HG03565 (cell line): ENCODE results near the gene PRR13.
"Not testable (repeated sequence)": the region's sequence is repeated elsewhere in the genome, so short reads cannot be mapped to it uniquely, and the experiment has no call there.

Source experiments
- ATAC-seq: cut with Tn5 transposase; IDR thresholded peaks from one replicate; pipeline ENCODE4 v1.9.1; 2021; ENCODE audit warnings: mild to moderate bottlenecking, moderate library complexity; ENCODE audit not compliant: unreplicated experiment

Gene PRR13

GRCh38 chr12:53467880-53468279 lies 26.3 kb downstream of the PRR13 start:
- no peak for ATAC-seq

- no peak for ATAC-seq
These were observed 26.7 kb downstream of the PRR13 start for GRCh38 chr12:53468282-53468681.

GRCh38 chr12:53472056-53472582 lies 30.6 kb downstream of the PRR13 start:
- ATAC-seq = no peak

GRCh38 chr12:53474077-53474476 lies 32.5 kb downstream of the PRR13 start:
- no peak for ATAC-seq

- ATAC-seq = no peak
These were observed 33.3 kb downstream of the PRR13 start for GRCh38 chr12:53474819-53475218.

GRCh38 chr12:53476769-53477209 lies 35.3 kb downstream of the PRR13 start:
- no peak for ATAC-seq

GRCh38 chr12:53478865-53479264 lies 37.3 kb downstream of the PRR13 start:
- no peak for ATAC-seq

GRCh38 chr12:53479331-53479730 lies 37.8 kb downstream of the PRR13 start:
- no peak for ATAC-seq

- ATAC-seq = no peak
These were observed 39.2 kb downstream of the PRR13 start for GRCh38 chr12:53480491-53481442.

- ATAC-seq = not testable (repeated sequence)
These were observed 39.9 kb downstream of the PRR13 start for GRCh38 chr12:53481458-53481857.

- no peak for ATAC-seq
These were observed 40.5 kb downstream of the PRR13 start for GRCh38 chr12:53481939-53482586.

- ATAC-seq = no peak
These were observed 41.2 kb downstream of the PRR13 start for GRCh38 chr12:53482626-53483168.

GRCh38 chr12:53483225-53483978 lies 41.9 kb downstream of the PRR13 start:
- ATAC-seq = no peak

GRCh38 chr12:53483979-53484377 lies 42.4 kb downstream of the PRR13 start:
- no peak for ATAC-seq

GRCh38 chr12:53484686-53485575 lies 43.4 kb downstream of the PRR13 start:
- no peak for ATAC-seq

GRCh38 chr12:53485955-53486735 lies 44.6 kb downstream of the PRR13 start:
- ATAC-seq = no peak

- no peak for ATAC-seq
These were observed 45.4 kb downstream of the PRR13 start for GRCh38 chr12:53486736-53487487.

- no peak for ATAC-seq
These were observed 47.8 kb downstream of the PRR13 start for GRCh38 chr12:53489242-53489864.
